Activated gamma-delta T cell treated with Interleukin-2 at 50 U/mL for 16 hours (primary cell): Measurements from ENCODE around the gene CSRNP3.

Experiments
- DNase-seq: peaks from one replicate; pipeline ENCODE4 v3.0.0-alpha.2; 2020

The CSRNP3 gene

GRCh38 chr2:165469417-165469816 is at the start of gene CSRNP3:
Gene CSRNP3 (plus strand): TSS chr2:165469698. CDS start chr2:165595066, 125,368 bp downstream.
- no peak for DNase-seq

DNA sequence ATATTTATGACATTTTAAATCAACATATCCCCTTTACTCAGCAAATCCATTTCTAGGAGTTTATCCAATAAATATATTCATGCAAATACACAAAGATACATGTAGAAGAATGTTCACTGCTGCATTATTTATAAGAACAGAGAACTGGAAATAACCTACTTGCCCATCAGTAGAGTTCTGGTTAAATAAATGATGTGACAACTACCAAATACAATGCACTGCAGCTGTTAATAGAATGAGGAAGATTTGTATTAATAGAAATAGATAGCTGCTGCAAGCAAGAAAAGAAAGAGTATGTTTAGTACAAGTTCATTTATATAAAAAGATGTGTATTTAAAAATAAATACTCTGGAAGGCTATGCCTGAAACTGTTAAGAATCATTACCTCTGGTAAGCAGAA is 49.3 kb upstream of the CSRNP3 start:
- no peak for DNase-seq

- no peak for DNase-seq
Measured at GRCh38 chr2:165423081-165423480, 46.4 kb upstream of the CSRNP3 start.

DNA sequence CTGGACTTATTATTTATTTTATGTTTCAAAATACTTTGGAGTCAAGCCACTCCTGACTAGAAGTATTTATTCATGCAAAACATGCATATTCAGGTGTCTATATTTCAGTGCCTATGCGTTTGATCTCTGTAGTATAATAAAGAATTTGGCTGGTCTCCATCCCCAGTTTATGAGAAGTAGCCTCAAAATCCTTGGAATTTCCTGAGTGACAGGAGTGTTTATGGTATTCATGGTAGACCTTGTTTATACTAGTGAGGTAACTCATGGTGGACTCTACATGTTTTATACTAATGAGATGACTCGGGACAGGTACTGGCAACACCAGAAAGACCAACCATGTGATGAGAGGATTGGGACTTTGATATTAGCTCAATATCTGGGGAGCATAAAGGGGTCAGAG is 43.9 kb upstream of the CSRNP3 start:
- DNase-seq = no peak

GRCh38 chr2:165427686-165428085 is 41.8 kb upstream of the CSRNP3 start:
- no peak for DNase-seq

DNA sequence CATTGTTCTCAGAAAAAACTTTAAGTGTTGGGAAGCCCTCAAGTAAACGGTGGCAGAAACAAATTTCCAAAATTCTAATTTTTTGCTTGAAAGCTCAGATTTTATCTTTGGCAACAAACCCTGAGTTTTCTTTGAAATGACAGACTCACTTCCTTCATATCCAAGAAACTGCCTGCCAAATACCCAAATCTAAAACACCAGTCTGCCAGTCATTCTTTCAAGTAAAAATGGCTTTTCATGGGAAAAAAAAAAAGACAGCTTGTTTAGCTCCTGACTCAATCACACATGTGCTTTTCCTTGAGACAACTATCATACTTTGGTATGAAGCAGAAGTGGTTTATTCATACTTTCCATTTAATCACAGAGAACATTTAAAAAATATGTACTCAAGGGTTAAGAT is 40.6 kb upstream of the CSRNP3 start:
- no peak for DNase-seq

- no peak for DNase-seq
Measured at GRCh38 chr2:165431014-165431413, 38.5 kb upstream of the CSRNP3 start.

DNA sequence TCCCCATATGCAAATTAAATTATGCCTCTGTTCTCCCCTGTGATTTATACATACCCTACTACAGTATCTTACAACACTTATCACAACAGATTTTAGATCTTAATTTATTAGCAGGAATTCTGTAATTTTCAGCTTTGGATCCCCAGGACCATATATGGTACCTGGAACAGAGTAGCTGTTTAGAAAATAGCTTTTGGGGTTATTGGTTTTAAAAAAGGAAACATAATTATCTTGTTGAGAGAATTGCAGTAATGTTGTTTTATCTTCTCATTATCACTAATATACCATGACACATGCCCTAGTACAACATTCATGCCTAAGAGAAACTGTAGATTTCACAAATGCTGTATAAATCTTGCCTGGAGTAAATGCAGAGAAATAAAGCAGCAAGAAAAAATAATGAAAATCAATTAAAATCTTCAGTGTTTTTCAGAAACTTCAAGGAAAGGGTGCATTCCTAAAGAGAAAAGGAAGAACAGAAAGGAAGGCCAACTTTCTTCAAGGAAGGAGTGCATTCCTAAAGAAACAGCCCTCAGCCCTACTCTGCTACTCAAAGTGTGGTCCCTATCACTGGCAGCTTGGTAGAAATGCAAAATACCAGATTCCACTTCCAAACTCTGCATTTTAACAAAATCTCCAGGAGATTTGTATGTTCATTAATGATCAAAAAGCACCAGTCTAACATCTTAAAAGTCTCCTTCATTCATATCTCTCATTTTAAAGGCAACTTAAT is 37.1 kb upstream of the CSRNP3 start:
- DNase-seq = no peak

DNA sequence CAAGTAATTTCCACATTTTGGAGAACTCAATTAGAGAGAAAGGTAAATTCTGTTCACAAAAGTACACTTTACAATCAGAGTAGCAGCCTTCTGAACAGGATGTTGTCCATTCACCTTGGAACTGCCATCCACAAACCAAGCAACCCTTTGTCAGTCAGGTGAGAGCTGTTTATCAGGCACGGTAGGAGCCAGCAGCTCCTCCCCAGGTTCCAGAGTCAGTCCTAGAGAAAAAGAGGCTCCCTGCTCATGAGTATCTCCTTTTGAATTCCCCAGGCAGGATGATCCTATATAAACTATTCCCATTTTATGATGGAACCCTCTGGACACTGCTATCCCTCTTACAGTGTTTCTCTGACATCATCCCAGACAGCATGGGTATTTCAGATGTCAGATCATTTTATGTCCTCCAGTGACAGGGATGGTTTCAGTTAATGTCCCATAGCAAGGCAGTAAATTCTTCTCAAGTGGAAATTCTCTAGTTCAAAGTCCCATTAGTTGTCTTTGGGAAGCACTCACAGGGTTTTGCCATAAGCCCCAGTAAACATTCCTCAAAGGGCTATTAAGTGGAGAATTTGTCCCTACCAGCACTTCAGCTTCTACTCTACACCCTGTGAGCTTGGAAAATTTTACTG is 34.5 kb upstream of the CSRNP3 start:
- DNase-seq = no peak

DNA sequence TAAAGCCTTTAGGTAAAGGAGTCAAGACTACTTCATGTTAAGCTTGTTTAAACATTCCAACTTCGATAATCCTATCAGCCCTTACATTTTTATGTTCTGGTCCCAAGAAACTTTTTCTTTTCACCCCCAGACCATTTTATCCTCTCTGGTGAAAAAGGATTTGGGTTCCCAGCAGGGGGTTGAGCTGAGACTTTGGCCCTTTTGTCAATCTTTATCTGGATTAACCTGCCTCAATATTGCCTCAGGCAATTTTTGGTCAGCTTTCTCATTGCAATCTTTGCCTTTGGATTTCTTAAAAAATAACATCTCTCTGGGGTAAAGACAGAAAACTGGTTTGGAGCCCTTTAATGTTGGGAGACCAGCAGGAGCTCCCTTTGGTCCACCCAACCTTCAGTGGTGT is 33.9 kb upstream of the CSRNP3 start:
- DNase-seq = no peak

DNA sequence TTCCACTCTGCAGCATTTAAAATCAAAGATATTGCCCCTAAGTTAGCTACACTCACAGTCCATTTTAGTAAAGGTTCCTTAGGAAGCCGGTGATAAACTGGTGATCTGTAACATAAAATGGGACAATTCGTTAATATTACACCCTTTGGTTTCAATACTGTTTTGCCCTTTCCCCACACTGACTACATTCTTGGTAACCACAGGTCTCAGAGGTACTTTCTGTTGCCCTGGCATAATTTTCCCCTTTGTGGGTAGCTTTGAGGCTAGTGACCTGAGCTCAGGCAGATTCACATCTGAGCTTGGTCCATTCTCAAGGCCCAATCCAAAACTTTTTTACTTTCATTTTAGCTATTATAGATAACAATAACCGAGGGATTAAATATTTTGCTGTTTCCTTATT is 32.9 kb upstream of the CSRNP3 start:
- DNase-seq = no peak

DNA sequence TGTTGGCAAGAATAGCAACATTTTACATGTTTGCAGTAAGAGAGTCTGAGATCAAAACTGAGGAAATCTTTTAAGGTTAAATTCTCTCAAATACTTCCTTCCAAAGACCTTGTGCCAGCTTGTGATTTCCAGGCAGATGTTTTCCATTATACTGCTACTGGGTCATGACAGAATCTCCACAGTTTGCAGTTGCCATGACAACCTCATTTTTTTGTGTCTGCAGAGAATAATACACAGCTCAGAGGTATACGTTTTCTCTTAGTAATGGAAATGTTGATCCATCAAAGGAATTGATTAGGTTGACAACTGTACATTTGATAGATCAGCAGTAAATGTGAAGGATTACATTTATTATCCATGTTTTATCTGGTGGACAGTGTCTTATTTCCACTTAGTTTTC is 29.1 kb upstream of the CSRNP3 start:
- DNase-seq = no peak

DNA sequence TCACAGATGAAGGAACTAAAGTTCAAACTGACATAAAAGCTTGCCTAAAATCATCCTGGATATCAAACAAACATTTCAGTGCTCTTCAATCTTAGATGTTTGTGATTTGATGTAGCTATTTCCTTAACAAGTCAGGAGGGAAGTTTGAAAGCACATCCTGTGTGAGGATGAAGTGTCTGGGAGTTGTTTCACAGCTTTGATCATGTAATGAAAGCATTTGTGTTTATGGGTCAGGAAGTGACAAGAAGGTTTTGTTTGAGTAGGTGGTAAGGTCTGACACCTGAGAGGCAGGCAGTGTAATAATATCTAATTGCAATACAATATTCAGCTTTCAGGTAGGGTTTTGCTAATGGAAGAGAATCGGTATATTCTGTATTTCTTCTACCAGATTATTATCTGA is 26.0 kb upstream of the CSRNP3 start:
- DNase-seq = no peak

- DNase-seq = no peak
Measured at GRCh38 chr2:165448406-165448805, 21.1 kb upstream of the CSRNP3 start.

DNA sequence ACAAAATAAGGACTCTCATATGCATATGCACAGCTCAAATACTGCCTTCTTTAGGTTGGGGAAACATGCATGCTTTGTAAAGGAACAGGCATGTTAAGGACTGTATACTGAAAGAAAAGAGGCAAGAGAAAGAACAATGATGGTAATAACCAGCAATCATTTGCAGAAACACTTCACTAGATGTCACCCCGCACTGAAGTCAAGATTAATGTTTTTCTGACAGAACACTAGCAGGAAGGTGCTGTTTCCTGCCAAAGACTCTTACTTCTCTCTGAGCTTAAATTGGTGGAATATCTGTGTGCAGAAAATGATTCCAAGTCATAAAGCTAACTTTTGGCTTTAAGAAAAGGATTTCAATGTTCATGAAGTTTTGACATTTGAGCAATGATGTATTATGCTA is 19.3 kb upstream of the CSRNP3 start:
- DNase-seq = no peak

DNA sequence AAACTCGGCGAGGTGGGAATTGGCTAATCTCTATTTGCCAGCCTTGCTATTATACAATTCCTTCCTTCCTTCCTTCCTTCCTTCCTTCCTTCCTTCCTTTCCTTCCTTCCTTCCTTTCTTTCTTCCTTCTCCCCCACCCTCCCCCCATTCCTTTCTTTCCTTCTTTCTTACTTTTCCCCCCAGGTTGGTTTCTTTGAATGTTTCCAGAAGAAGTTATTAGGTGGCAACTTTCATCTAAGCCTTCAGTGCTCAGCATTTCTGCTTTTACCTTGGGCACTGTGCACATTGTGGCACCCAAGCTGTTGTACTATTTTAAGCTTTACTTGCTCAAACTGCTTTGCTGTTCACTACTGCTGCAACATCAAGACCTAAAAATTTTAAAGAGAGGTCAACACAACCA is 17.2 kb upstream of the CSRNP3 start:
- DNase-seq = no peak

DNA sequence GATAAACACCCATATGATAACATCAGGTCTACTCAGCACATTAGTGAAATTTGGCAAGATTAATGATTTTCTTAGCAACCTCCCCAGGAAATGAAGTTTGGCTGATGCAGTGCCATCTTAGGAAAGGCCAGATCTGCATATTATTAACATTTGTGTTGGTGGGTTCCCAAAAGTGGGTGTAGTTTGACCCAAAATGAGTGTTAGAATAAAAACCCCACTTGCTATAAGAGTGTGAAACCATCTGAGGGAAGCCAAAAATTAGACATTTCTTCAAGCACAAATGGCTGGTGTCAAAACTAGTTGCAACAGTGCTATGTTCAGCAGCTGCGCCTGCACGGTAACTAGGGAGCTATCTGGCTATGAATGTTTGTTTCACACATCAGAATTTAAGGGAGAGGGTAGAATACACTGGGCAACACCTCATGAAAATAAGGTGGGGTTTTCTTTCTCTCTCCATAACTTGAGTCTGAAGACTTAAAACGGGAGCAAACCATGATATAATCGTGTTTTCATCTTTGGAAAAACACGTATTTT is 15.9 kb upstream of the CSRNP3 start:
- DNase-seq = no peak

- no peak for DNase-seq
Measured at GRCh38 chr2:165454905-165455304, 14.6 kb upstream of the CSRNP3 start.

DNA sequence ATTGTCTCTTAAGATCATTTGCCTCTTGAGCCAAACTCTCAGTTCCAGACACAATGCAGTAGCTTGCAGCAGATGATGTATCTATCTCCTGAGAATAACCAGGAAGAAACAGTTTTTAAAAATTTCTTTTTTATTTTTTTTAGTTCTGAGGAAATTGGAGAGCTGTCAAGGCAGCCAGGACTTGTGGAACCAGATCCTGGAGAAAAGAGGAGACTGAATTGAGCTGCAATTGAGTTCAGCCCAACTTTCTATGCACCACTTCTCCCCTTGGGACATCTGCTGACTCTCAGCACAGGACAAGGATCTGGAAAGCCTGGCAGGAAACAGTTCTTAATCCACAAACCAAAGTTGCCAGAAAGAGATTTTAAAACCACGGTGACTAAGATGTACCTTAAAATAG is 13.5 kb upstream of the CSRNP3 start:
- DNase-seq = no peak

DNA sequence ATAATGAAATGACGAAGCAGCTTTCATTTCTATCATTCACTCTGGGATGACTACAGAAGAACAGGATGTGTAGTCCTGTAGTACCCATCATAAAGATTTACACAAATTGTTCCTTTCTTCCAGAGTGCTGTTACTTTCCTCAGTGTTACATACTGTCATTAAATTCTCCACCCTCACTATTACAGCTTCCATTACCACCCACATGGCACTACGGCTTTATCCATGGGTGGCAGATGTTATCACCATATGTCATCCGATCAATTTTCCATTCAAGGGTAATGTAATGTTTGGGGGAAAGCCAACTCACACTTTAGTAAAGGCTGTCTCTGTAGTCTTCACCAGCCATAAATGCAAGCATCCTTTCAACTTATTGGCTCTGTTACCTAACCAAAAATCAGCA is 7.1 kb upstream of the CSRNP3 start:
- DNase-seq = no peak

DNA sequence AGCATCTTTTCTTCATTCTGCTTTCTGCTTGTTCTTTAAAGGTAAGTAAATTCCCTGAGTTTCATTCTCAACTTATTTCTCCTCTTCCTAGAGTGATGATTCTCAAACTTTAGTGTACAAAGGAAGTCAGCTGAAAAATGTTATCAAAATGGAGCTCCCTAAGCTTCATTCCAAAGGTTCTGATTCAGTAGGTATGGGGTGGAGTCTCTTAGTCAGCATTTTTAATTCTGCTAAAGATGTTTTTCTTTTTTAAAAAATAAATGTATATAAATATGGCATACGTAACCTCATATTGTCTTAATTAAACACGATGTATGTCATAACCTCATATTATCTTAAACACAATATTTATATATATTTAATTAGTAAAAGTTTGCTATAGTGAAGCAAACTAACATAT is 3.1 kb upstream of the CSRNP3 start:
- DNase-seq = no peak

DNA sequence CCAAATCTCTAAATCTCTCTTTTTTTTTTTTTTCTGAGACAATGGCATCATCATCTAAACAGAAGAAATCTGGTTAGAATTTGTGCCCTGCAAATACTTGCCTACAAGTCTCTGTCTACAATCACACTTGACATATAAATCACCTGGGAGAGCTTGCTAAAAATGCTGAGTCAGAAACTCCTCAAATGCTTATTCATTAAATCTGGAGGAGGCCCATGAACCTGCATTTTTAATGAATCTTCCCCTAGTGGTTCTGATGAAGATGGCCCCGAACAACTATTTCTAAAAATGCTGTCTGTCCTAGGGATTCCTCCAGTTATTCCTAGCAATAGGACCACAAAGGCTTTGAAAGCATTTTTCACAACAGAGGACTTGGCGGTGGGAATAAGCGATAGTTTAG is 1.6 kb upstream of the CSRNP3 start:
- no peak for DNase-seq

DNA sequence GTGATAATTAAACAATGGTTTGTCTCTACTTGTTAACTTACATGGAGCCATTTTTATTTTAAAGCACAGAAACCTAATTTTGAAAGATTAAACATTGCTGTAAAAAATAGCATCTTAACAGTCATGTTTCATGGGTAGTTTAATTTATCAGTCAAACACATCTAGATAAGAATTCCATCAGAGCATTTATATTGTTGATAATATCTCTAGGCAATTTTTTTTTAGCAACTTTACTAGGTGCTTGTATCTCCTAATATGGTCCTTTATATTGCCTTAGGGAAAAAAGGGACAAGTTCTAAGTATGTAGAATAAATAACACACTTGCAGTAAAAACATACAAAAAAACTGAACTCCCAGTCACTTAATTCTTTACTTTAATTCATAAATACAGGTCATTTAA is 863 bp downstream of the CSRNP3 start:
- no peak for DNase-seq

DNA sequence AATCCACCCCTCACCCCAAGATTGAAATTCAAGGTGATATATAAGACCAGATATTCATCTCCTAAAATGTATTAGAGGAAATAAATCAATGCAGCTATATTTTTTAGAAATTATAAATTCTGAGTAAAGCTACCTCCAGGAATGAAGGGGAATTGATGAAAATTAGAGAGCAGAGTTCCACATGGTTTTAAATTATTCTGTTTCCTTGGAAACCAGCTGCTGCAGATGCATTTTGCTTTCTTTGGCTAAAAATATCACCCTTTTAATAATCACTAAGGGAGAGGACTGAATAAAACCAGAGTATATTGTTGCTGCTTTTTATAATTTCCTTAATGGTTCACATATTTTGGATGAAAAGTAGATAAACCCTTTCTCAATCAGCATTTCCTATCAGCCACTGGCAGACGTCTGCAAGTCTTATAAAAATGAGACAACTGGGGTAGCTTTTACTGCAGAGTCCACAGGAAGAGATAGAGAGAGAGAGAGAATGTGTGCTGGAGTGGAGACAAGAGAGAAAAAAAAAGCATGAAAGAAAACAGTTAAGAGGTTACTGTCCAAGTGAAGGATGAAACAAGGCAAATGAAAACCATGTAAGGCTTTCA is 2.0 kb downstream of the CSRNP3 start:
- DNase-seq = no peak
